ENCODE results near the gene GASK1B. TPM values are rescaled to one million over a fixed set of nuclear protein-coding genes. Genes with fewer than 3 reads are reported as not detected.

The GASK1B gene
- polyA plus RNA-seq, 1 experiment: 41.7 TPM

DNA sequence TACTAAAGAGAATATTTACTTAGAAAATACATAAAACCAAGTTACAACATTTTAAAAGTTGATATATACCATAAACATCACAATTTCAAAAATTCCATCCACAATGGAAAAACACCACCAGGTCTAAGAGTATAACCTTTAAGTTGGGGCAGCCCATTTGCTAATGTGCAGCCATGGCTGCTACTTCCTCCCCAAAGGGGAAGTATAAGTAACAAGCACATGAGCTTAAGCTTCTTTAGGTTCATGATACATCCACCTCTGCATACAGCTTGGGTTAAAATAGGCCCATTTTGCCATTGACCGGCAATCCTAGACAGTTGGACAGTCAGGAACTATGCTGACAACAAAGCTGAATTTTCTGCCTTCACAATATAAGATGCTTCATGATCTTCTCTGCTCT lies 16.6 kb upstream of the GASK1B start:
- no peak for TF ChIP-seq CTCF (IDR thresholded peaks at IDR 0.05; ENCODE audit: low read depth, low read length)

DNA sequence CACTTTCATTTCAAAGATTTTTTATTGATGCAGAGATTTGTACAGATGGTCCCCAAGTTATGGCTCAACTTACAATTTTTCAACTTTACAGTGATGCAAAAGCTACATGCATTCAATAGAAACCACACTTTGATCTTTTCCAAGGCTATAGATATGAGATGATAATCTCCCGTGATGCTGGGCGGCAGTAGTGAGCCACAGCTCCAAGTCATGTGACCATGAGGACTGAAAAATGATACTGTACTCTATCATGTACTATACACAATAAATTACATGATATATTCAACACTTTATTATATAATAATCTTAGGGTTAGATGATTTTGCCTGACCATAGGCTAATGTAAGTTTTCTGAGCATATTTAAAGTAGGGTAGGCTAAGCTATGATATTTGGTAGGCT lies 14.0 kb upstream of the GASK1B start:
- POLR2A ChIA-PET: interaction anchor here (0.6 kb wide), 1 partner anchor 119 kb away, joined by 6 read pairs; no protein-coding TSS in a partner anchor
- H3K27ac ChIP-seq (ENCODE audit: low read depth, low read length): no peak overlapping the region
- no peak overlapping the region for H3K4me3 ChIP-seq (ENCODE audit: low read depth, low read length)
- TF ChIP-seq CTCF (IDR thresholded peaks at IDR 0.05; ENCODE audit: low read depth, low read length): no peak
- H3K9me3 ChIP-seq (ENCODE audit: control insufficient read depth, insufficient read depth, low read length): no peaks in the 10 kb centered on the region; the same call in 1 of the 2 replicates
- H3K27me3 ChIP-seq (ENCODE audit: control insufficient read depth, insufficient read depth, low read length): peaks cover 2% of the 10 kb centered on the region
- DNase-seq (ENCODE audit: low read depth, low spot score): no peak
- CTCF ChIA-PET: interaction anchor here (0.8 to 1.7 kb wide), 3 partner anchors 15 to 208 kb away, joined by 3 to 5 read pairs (median 3); no protein-coding TSS in a partner anchor

More for the DNA sequence above, 16.6 kb upstream of the GASK1B start:
- POLR2A ChIA-PET: no interaction called here
- no peak for DNase-seq (ENCODE audit: low read depth, low spot score)
- CTCF ChIA-PET: interaction anchor here (1.0 to 1.4 kb wide), 2 partner anchors 15 to 211 kb away, joined by 3 to 4 read pairs; no protein-coding TSS in a partner anchor
- H3K27me3 ChIP-seq (ENCODE audit: control insufficient read depth, insufficient read depth, low read length): peaks cover 2% of the 10 kb centered on the region
- no peak overlapping the region for H3K4me3 ChIP-seq (ENCODE audit: low read depth, low read length)
- H3K27ac ChIP-seq (ENCODE audit: low read depth, low read length): no peak overlapping the region
- no peaks in the 10 kb centered on the region for H3K9me3 ChIP-seq (ENCODE audit: control insufficient read depth, insufficient read depth, low read length)

DNA sequence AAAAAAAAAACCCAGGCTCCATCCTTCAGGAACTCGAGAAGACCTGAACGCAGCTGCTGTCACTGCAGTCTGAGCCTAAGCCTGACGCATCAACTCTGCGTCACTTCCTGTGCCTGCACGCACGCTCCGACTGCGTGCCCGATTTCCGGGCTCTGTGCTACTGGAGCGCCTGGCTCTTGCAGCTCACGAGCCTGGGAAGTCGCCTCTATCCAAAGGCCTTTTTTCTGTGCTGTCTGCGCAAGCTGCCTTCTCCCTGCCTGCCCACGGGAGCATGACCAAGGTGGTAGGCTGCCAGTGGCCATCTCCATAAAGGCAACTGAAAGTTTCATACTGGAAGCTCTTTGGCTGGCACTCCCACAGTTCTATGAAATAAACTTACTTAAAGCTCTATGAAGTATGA lies 9.9 kb upstream of the GASK1B start:
- H3K9me3 ChIP-seq (ENCODE audit: control insufficient read depth, insufficient read depth, low read length): no peaks in the 10 kb centered on the region; the same call in 1 of the 2 replicates
- H3K4me3 ChIP-seq (ENCODE audit: low read depth, low read length): no peak overlapping the region
- ChIA-PET CTCF (interaction anchor here (0.6 to 4.1 kb wide), 5 partner anchors 10 to 239 kb away, joined by 3 to 37 read pairs (median 4); partner anchors contain the start of gene GASK1B), POLR2A (no interaction called here)
- no peaks in the 10 kb centered on the region for H3K27me3 ChIP-seq (ENCODE audit: control insufficient read depth, insufficient read depth, low read length)
- TF ChIP-seq CTCF (IDR thresholded peaks at IDR 0.05; ENCODE audit: low read depth, low read length): no peak
- no peak overlapping the region for H3K27ac ChIP-seq (ENCODE audit: low read depth, low read length)
- no peak for DNase-seq (ENCODE audit: low read depth, low spot score)

DNA sequence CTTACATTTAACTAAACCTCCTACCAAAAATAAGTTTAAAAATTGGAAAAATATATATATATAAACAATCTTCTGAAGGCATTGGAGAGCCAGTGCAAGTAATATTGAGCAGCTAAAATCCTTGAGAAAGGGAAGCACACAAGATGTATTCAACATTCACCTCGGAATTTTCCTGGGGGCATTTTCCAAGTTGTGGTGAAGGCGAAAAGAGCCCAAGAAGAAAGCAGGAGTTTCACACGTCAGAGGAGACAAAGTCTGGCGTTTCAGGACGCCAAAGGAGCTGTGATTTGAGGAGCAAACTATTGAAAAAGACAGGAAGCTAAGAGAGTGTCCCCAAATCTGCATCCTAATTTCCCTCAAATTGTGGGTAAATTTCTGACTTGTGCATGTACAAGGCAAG lies 9.1 kb upstream of the GASK1B start:
- ChIA-PET CTCF (interaction anchor here (0.6 to 4.1 kb wide), 4 partner anchors 10 to 238 kb away, joined by 3 to 37 read pairs (median 9); no protein-coding TSS in a partner anchor), POLR2A (no interaction called here)
- no peaks in the 10 kb centered on the region for H3K27me3 ChIP-seq (ENCODE audit: control insufficient read depth, insufficient read depth, low read length)
- no peak overlapping the region for H3K27ac ChIP-seq (ENCODE audit: low read depth, low read length)
- no peak for DNase-seq (ENCODE audit: low read depth, low spot score)
- no peaks in the 10 kb centered on the region; the same call in 1 of the 2 replicates for H3K9me3 ChIP-seq (ENCODE audit: control insufficient read depth, insufficient read depth, low read length)
- TF ChIP-seq CTCF (IDR thresholded peaks at IDR 0.05; ENCODE audit: low read depth, low read length): no peak
- no peak overlapping the region for H3K4me3 ChIP-seq (ENCODE audit: low read depth, low read length)

- Histone ChIP-seq H3K27ac (ENCODE audit: low read depth, low read length) (no peak overlapping the region), H3K27me3 (ENCODE audit: control insufficient read depth, insufficient read depth, low read length) (no peaks in the 10 kb centered on the region), H3K9me3 (ENCODE audit: control insufficient read depth, insufficient read depth, low read length) (no peaks in the 10 kb centered on the region; the same call in 1 of the 2 replicates), H3K4me3 (ENCODE audit: low read depth, low read length) (no peak overlapping the region)
- POLR2A ChIA-PET: no interaction called here
- TF ChIP-seq CTCF (IDR thresholded peaks at IDR 0.05; ENCODE audit: low read depth, low read length): no peak
- CTCF ChIA-PET: no interaction called here
- no peak for DNase-seq (ENCODE audit: low read depth, low spot score)
Measured at GRCh38 chr4:158179465-158179864, 6.6 kb upstream of the GASK1B start.

Data from AG04450 (cell line).